ENCODE results near the gene PFKFB3. TPM values are rescaled to one million over a fixed set of nuclear protein-coding genes. Genes with fewer than 3 reads are reported as not detected.
"Not testable (repeated sequence)": the region's sequence is repeated elsewhere in the genome, so short reads cannot be mapped to it uniquely, and the experiment has no call there.

Gene PFKFB3
- total RNA-seq: 34.1 TPM

DNA sequence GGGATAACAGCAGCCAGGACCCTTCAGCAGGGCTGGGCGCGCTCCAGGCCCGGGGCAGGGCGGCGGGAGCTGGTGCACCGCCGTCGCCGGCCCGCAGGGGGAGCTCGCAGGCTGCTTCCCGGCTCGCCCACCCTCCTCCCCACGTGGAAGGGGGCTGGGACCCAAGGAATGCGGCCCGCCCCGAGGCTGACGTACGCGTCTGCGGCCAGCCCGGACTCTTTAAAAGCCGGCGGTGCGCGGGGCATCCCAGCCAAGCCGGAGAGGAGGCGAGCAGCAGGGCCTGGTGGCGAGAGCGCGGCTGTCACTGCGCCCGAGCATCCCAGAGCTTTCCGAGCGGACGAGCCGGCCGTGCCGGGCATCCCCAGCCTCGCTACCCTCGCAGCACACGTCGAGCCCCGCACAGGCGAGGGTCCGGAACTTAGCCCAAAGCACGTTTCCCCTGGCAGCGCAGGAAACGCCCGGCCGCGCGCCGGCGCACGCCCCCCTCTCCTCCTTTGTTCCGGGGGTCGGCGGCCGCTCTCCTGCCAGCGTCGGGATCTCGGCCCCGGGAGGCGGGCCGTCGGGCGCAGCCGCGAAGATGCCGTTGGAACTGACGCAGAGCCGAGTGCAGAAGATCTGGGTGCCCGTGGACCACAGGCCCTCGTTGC lies at the start of gene PFKFB3:
Gene PFKFB3 (plus strand): TSS at position 249 of the 647 bp plus-strand sequence. CDS start 329 bp downstream, at position 578.
- peak; percentile 92 for DNase-seq

GRCh38 chr10:6153845-6154244 lies 48.9 kb upstream of the PFKFB3 start:
- DNase-seq: no peak

DNA sequence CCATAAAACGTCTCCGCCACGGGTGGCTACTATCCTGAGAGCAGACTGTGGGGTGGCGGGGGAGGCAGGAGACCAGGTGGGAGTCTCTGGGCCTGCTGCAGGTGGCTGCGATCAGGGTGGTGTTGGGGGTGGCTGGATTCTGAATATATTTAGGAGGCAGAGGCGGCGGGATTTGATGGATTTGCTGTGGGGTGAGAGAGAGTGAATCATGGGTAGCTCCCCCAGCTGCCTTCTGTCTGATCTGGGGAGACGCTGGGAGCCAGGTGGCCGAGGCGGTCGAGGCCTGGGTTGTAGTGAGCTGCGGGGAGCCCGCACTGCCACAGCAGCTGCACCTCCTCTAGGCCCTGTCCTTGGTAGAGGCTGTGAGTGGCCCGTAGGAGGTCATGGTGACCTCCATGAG lies 48.2 kb upstream of the PFKFB3 start:
- no peak for DNase-seq

DNA sequence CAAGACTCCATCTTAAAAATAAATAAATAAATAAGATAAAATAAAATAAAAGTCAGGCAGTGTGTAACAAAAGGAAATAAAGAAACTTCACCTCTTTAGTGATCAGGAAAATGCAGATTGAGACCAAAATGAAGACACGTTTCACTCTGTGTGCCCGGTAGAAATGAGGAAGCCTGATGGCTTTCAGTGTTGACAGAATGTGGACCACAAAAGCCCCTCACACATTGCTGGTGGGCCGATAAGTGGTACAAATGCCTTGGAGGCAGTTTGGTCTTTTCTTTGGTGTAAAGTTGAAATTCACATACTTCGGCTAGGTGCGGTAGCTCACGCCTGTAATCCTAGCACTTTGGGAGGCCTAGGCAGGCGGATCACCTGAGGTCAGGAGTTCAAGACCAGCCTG lies 44.5 kb upstream of the PFKFB3 start:
- no peak for DNase-seq

- no peak for DNase-seq
Observed at GRCh38 chr10:6161921-6162320, 40.8 kb upstream of the PFKFB3 start.

- no peak for DNase-seq
Observed at GRCh38 chr10:6162589-6163356, 40.0 kb upstream of the PFKFB3 start.

DNA sequence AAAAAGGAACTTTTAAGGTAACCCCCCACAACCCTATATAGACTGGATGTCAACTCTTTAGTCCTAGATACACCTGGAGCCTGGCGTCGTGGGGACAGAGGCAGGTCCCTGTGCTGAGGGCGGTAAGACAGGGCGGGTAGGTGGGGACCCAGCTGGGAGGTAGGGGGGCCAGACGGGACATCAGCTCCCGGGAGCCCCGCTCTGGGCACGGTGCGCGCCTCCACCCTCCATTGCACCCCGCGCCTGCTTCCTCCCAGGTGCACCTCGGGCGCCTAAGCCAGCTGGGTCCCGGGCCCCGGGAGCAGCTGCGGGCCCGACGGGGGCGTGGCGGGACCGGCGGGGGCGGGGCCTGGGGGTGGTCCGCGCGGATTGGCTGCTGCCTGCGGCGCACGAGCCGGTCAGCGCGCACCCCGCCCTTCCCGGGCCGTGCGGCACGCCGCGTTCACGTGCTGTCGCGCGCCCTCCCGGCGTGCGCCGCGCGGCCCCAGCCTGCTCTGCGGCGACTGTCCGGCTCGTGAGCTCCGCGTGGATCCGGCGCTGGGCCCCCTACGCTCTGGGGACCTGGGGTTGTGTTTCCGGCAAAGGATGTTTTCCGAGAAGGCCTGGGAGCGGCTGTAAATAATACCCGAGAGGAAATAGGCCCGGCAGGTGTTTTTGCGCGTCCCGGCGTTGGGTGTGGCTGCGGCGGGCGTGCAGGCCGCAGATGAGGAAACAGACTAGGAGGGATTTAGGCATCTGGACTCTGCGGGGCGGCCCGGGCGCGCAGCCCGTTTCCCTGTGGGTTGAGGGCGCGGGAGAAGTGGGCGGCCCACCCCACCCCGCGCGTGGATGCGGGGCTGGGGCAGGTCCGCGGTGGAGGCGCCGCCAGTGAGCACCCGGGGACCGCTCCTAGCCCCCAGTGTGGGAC lies 39.1 kb upstream of the PFKFB3 start:
- DNase-seq: peak; percentile 88

DNA sequence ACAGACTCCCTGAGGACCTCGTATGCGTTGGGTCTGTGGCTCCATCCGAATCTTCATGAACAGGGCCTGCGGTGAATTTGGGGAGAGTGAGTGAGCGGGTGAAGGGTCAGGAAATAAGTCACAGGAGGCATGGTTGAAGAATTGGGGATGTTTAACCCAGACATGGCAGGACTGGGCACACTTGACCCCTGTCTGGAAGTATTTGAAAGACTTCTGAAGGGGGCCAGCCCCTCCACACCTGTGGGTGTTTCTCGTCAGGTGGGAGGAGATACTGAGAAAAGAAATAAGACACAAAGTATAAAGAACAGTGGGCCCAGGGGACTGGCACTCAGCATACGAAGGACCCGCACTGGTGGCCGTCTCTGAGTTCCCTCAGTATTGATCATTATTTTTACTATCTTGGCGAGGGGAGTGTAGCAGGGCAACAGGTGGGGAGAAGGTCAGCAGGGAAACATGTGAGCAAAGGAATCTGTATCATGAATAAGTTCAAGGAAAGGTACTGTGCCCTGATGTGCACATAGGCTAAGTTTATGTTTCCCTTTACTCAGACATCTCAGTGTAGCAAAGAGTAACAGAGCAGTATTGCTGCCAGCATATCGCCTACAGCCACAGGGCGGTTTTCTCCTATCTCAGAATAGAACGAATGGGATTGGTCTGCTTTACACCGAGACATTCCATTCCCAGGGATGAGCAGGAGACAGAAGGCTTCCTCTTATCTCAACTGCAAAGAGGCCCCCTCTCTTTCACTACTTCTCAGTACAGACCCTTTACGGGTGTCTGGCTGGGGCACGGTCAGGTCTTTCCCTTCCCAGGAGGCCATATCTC lies 38.2 kb upstream of the PFKFB3 start:
- no peak for DNase-seq

GRCh38 chr10:6165221-6165725 lies 37.5 kb upstream of the PFKFB3 start:
- no peak for DNase-seq

GRCh38 chr10:6165933-6166332 lies 36.8 kb upstream of the PFKFB3 start:
- DNase-seq: not testable (repeated sequence)

DNA sequence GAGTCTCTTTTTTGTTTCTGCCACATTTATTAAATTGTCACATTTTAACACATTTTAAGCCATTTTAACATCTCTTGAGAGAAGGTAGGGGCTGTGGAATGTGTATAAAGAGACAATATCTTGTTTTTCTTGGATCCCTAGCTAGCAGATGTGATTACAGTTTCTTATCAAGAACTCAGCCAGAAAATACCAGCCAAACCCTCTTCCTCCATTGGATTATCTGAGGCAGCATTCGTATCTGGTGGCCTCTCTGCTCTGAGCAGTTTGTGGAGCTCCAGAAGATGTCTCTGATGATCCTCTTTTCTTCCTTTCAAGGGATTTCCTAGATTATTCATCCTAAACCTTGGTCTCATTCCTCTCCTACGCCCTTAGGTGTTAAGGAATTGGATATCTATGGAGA lies 35.3 kb upstream of the PFKFB3 start:
- DNase-seq: no peak

DNA sequence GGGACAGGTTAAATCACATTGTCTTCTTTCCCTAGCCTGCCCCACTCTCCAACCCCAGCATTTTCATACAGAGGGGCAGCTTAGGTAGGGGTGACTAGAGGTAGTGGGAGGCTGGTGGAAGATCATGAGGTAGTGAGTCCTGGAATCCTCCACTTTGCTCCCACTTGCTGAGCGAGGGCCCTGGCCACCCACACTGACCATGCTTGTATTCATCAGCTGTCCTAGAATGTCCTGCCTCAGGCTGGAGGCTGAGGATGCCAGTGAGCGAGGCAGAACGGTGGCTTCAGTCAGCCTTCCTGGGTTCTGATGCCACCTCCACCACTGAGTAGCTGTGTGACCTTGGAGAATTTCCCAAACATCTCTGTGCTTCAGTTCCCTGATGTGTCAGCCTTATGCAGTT lies 34.6 kb upstream of the PFKFB3 start:
- no peak for DNase-seq

GRCh38 chr10:6170638-6171037 lies 32.1 kb upstream of the PFKFB3 start:
- no peak for DNase-seq

DNA sequence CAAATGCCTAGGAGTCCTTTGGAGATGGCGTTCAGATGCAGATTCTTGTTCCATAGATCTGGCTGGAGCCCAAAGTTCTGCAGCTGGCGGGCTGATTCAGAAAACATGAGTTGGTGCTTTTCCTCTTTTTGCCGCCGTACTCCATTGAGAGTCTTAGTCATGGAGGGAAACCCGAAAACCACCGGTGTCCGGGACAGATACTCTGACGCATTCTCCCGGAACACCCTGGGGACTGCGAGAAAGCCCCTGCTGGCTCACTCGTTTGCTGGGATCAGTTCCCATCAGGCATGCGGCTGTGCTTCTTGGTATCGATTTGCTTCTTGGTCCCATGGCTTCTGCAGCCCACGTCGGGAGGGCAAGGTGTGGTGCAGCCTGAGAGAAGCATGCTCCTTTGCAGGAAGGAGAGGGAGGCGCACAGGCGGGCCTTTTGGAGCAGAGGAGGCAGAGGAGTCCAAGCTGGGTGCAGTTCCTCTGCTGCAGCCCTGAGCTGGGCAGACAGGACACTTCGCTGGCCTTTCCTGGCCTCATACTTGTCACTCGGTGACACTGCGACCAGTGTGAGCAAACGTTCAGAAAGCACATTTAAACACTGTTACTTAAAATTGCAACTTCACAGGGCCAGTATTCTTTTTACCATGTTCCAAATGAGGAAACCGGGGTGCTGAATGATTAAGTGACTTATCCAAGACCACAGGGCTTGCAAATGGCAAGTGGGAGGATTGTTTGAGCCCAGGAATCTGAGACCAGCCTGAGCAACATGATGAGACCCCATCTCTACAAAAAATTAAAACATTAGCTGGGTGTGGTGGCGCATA lies 30.6 kb upstream of the PFKFB3 start:
- peak; percentile 70 for DNase-seq

DNA sequence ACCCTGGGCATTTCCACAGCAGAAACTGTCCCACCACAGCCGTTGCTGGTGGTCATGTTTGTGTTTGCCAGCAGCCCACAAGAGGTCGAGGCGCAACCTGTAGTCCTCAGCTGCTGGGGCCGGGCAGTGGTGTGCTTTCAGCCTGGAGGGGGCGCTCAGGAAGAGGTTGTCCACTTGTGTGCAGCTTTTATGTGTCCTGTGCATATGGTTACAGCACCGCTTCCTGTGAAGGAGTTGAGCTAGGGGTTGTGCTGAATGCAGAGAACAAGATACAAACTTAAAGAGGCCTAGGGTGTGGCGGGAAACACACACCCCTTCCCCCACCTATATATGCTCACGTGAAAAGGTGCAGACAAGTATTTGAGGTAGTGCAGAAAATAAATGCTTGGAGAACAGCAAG lies 29.5 kb upstream of the PFKFB3 start:
- no peak for DNase-seq

- DNase-seq: no peak
Observed at GRCh38 chr10:6174201-6174874, 28.4 kb upstream of the PFKFB3 start.

DNA sequence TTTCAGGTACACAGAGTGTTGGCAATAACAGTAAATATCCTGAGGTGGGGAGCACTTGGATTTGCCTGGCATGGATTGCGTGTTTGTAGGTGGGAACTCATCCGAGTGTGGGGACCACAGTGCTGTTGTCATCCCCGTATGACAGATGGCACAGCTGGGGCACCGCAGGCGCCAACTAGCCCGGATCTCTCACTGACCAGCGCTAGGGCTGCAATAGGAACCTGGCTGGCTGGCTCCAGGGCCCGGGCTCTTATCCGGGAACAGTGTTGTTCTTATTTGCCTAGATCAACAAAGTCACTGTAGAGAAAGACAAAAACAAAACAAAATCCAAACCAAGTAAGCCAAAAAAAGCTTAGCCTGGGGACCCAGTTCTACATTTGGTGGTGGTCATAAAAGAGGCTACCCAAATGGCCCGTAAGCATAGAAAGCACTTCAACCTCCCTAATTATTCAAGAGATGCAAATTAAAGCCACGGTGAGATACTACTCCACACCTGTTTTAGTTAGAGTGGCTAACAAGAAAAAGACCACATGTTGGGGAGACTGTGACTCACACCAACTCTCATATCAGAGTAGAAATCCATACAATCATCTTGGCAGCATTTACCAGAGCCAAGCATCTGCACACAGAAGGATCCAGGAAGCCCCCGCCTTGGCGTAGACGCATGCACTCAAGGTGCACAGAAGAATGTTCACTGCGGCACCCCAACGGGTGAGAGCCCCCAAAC lies 27.2 kb upstream of the PFKFB3 start:
- no peak for DNase-seq

GRCh38 chr10:6176691-6177231 lies 26.0 kb upstream of the PFKFB3 start:
- no peak for DNase-seq

DNA sequence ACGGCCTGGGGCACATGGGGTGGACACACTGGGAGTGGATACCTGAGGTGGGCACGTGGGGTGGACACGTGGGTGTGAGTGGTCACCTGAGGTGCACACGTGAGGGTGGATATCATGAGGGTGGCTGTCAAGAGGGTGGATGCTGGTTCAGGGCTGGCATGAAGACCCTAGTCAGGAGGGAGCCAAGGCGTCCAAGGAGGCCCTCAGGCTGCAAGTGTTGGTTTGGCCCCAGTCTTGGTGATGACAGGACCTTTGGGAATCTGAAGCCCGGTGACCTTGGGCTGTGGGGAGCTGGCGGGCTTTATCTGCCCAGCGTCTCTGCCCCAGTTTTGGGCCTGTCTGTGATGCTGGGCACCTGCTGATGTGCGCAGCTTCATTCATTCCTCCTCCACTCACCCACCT lies 24.9 kb upstream of the PFKFB3 start:
- no peak for DNase-seq
